Keratinocyte (primary cell): ENCODE results near the gene TRMO. TPM values are rescaled to one million over a fixed set of nuclear protein-coding genes. Genes with fewer than 3 reads are reported as not detected.

ENCODE experiments used
- DNase-seq: peaks from one replicate; pipeline ENCODE4 v3.0.0-alpha.2; 2011; ENCODE audit warnings: low read depth, missing footprints, low spot score
- FAIRE-seq: peaks from 2 replicates; lab custom pipeline; 2011; peaks lifted over from hg19 to GRCh38; lab: Jason Lieb, UNC
- H2AFZ ChIP-seq: 2 replicates; pipeline ENCODE4 v1.6.0; 2012; ENCODE audit warnings: low read length, control low read depth, inconsistent platforms; ENCODE audit not compliant: control insufficient read depth
- H3K27ac ChIP-seq: 2 replicates; pipeline ENCODE4 v1.5.1; 2011; ENCODE audit warnings: low read length; ENCODE audit not compliant: control insufficient read depth, insufficient read depth
- H3K27me3 ChIP-seq: 3 replicates; pipeline ENCODE4 v1.6.0; 2011; ENCODE audit warnings: low read length; ENCODE audit not compliant: control insufficient read depth, insufficient read depth; ENCODE audit errors: extremely low read depth
- H3K36me3 ChIP-seq, 2 experiments: 2 replicates in 1 of 2; 3 replicates in 1 of 2; pipeline ENCODE4 v1.5.1; 2011; ENCODE audit warnings: low read length in 2 of 2, mild to moderate bottlenecking in 1 of 2; ENCODE audit not compliant: control insufficient read depth in 2 of 2, insufficient read depth in 2 of 2; ENCODE audit errors: extremely low read depth in 1 of 2
- H3K4me1 ChIP-seq: 3 replicates; pipeline ENCODE4 v1.5.1; 2011; ENCODE audit warnings: low read length; ENCODE audit not compliant: control insufficient read depth, insufficient read depth; ENCODE audit errors: extremely low read depth
- H3K4me2 ChIP-seq: 3 replicates; pipeline ENCODE4 v1.6.0; 2011; ENCODE audit warnings: low read depth, low read length; ENCODE audit not compliant: control insufficient read depth, insufficient read depth; ENCODE audit errors: extremely low read depth
- H3K4me3 ChIP-seq, 3 experiments: fragments of 200-600 bp in 1 of 3; sonication (generic) in 1 of 3; 2 replicates in 2 of 3; 3 replicates in 1 of 3; pipeline ENCODE4 v1.5.1; 2011 to 2016; ENCODE audit warnings: low read length in 3 of 3, mild to moderate bottlenecking in 3 of 3, control low read depth in 2 of 3, inconsistent platforms in 1 of 3, low read depth in 1 of 3, mixed read lengths in 1 of 3, mixed run types in 1 of 3, moderate library complexity in 1 of 3; ENCODE audit not compliant: control insufficient read depth in 2 of 3, insufficient read depth in 2 of 3; ENCODE audit errors: extremely low read depth in 1 of 3
- H3K79me2 ChIP-seq: 2 replicates; pipeline ENCODE4 v1.6.0; 2012; ENCODE audit warnings: low read length; ENCODE audit not compliant: control insufficient read depth, insufficient read depth
- H3K9ac ChIP-seq: 3 replicates; pipeline ENCODE4 v1.6.0; 2011; ENCODE audit warnings: low read length; ENCODE audit not compliant: control insufficient read depth, insufficient read depth; ENCODE audit errors: extremely low read depth
- H3K9me1 ChIP-seq: 3 replicates; pipeline ENCODE4 v1.6.0; 2011; ENCODE audit warnings: low read length; ENCODE audit not compliant: control insufficient read depth, insufficient read depth; ENCODE audit errors: extremely low read depth
- H3K9me3 ChIP-seq: 2 replicates; pipeline ENCODE4 v1.5.1; 2012; ENCODE audit warnings: low read depth, low read length; ENCODE audit not compliant: control insufficient read depth
- H4K20me1 ChIP-seq: 3 replicates; pipeline ENCODE4 v1.6.0; 2011; ENCODE audit warnings: low read length; ENCODE audit not compliant: control insufficient read depth, insufficient read depth; ENCODE audit errors: extremely low read depth
- CTCF ChIP-seq, 3 experiments: IDR thresholded peaks in 1 of 3; conservative IDR thresholded peaks in 1 of 3; optimal IDR thresholded peaks in 1 of 3; 2 replicates in 2 of 3; 3 replicates in 1 of 3; pipeline versions ENCODE3 to v1.5.1; 2011; ENCODE audit warnings: low read length in 3 of 3, mild to moderate bottlenecking in 3 of 3, moderate library complexity in 2 of 3, control low read depth in 1 of 3, inconsistent platforms in 1 of 3; ENCODE audit not compliant: insufficient read depth in 2 of 3; ENCODE audit errors: extremely low read depth in 1 of 3
- EZH2 ChIP-seq: IDR thresholded peaks from one replicate; pipeline ENCODE4 v1.6.1; 2012; ENCODE audit warnings: inconsistent platforms, mild to moderate bottlenecking, low read length, moderate library complexity
- dilution Hi-C: fragments of 300-500 bp; cut with MboI; formaldehyde crosslinking; loops from one replicate; pipeline ENCODE4 v1.7.0; 2020; ENCODE audit warnings: low sequenced_read_pairs; ENCODE audit not compliant: extremely low pct_ligation_motif_present
- polyA plus RNA-seq, 5 experiments: library from polyadenylated mRNA; depleted of rRNA in 3 of 5; stranded (reverse) in 3 of 5; stranded (forward) in 1 of 5; unstranded in 1 of 5; fragments of >200 nt; gene quantifications; 1 replicate in 1 of 5; 2 replicates in 3 of 5; 3 replicates in 1 of 5; pipeline versions ENCODE4 v1.2.1 to v1.2.3, GENCODE V29; 2011 to 2012; ENCODE audit warnings: missing spikeins in 2 of 5, low read depth in 1 of 5, low replicate concordance in 1 of 5

Gene TRMO
- polyA plus RNA-seq, 1 donor (not counting 4 experiments of a cell fraction or from before 2014, with no cell fraction given): 19.4 TPM

- Histone ChIP-seq H3K4me2 (no peak overlapping the region), H3K4me1 (peaks cover 18% of the 10 kb centered on the region), H3K9ac (no peak overlapping the region), H3K27ac (no peak overlapping the region), H3K9me1 (no peaks in the 10 kb centered on the region), H3K79me2 (no peaks in the 10 kb centered on the region), H2AFZ (no peak overlapping the region), H3K27me3 (peaks cover 8% of the 10 kb centered on the region), H3K9me3 (no peaks in the 10 kb centered on the region), H4K20me1 (no peaks in the 10 kb centered on the region), H3K36me3 (no peaks in the 10 kb centered on the region), H3K4me3 (no peak overlapping the region)
- DNase-seq (no peak), FAIRE-seq (no peak)
- dilution Hi-C loops: loop anchor here (10.0 kb wide), 1 partner anchor 94 kb away; no protein-coding TSS in a partner anchor
- TF ChIP-seq CTCF (optimal IDR thresholded peaks at IDR 0.05 in 1 of 3, IDR thresholded peaks at IDR 0.05 in 1 of 3, conservative IDR thresholded peaks at IDR 0.05 in 1 of 3; ENCODE audit: extremely low read depth in 1 of 3, insufficient read depth in 2 of 3, low read length in 3 of 3) (no peak), EZH2 (no peak)
Measured at GRCh38 chr9:97858393-97858713, 63.9 kb downstream of the TRMO start.

DNA sequence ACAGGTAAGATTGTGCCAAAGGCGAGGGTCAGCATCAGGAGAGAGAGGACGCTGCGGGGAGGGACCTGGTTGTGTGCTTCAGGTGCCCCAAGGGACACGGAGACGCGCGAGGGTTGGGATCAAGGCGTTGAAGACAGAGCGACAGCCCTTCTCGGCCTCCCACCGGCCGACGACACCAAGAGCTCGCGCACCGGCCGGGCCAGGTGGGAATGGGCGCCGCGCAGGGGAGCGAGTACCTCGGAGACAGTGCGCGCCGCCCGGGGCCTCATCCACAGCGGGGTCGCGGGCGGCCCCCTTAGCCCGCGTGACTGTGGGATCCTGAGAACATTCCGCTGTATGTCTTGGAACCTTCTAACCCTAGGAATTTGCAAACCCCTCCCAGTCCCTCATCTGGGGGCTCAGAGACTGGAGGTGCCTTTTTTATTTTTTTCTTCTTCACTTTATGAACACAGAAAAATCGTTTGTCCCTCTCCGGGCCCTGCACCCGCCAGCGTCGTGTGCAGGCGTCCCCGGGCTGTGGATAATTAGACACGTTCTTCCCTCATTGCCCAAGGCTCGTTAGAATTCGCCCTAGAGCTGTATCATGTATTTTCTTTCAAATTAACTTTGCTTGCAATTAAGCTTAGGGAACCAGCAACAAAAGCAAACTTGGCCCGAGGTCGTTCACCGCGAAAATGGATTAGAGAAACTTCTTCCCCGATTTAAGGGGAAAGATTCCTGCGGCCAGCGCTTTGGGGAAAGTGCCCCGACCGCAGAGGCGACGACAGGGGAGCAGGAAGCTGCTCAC lies 64.5 kb downstream of the TRMO start:
- FAIRE-seq (no peak), DNase-seq (no peak)
- H2AFZ ChIP-seq: no peak overlapping the region
- no peak overlapping the region for H3K9ac ChIP-seq
- peaks cover 12% of the 10 kb centered on the region for H3K4me1 ChIP-seq
- H3K4me2 ChIP-seq: no peak overlapping the region
- H3K79me2 ChIP-seq: no peaks in the 10 kb centered on the region
- H3K4me3 ChIP-seq: no peak overlapping the region
- dilution Hi-C loops: loop anchor here (10.0 kb wide), 1 partner anchor 93 kb away; no protein-coding TSS in a partner anchor
- no peaks in the 10 kb centered on the region for H4K20me1 ChIP-seq
- no peak overlapping the region for H3K27ac ChIP-seq
- H3K27me3 ChIP-seq: peaks cover 14% of the 10 kb centered on the region
- H3K9me3 ChIP-seq: no peaks in the 10 kb centered on the region
- TF ChIP-seq CTCF (optimal IDR thresholded peaks at IDR 0.05 in 1 of 3, IDR thresholded peaks at IDR 0.05 in 1 of 3, conservative IDR thresholded peaks at IDR 0.05 in 1 of 3; ENCODE audit: extremely low read depth in 1 of 3, insufficient read depth in 2 of 3, low read length in 3 of 3): no peak
- TF ChIP-seq EZH2: no peak
- no peaks in the 10 kb centered on the region for H3K9me1 ChIP-seq
- H3K36me3 ChIP-seq: no peaks in the 10 kb centered on the region
